ENCODE data around the gene KDM2A. TPM values are rescaled to one million over a fixed set of nuclear protein-coding genes. Genes with fewer than 3 reads are reported as not detected.

Gene KDM2A
- total and polyA plus RNA-seq, 2 donors (not counting 3 experiments of a cell fraction or from before 2014, with no cell fraction given), result 72.2 to 79.5 TPM

- intact Hi-C loops (cut with micrococcal nuclease) (no loop called here), dilution Hi-C loops (cut with MboI; ENCODE audit: extremely low pct_ligation_motif_present, low sequenced_read_pairs) (no loop called here)
- BruUV-seq (replicated peaks), result no TSS peak
- H3K4me3 ChIP-seq (replicated peaks in 1 of 3; ENCODE audit: insufficient read depth in 1 of 3, low read depth in 1 of 3, low read length in 3 of 3), result no peak overlapping the region
- POLR2A ChIA-PET, result no interaction called here
- H4K20me1 ChIP-seq (replicated peaks; ENCODE audit: control insufficient read depth, extremely low read depth, insufficient read depth, low read length), result no peaks in the 10 kb centered on the region
- CTCF ChIA-PET, result no interaction called here
- no peaks in the 10 kb centered on the region for H3K27me3 ChIP-seq (ENCODE audit: control insufficient read depth in 2 of 2, insufficient read depth in 2 of 2, low read length in 2 of 2)
- no peak overlapping the region for H2AFZ ChIP-seq (ENCODE audit: low read depth, low read length)
- no peak overlapping the region for H3K9ac ChIP-seq (replicated peaks; ENCODE audit: extremely low read depth, insufficient read depth, low read length)
- TF ChIP-seq POLR2A (IDR thresholded peaks at IDR 0.05; ENCODE audit: low read depth, low read length), result no peak
- no peak for TF ChIP-seq MAX (IDR thresholded peaks at IDR 0.05; ENCODE audit: insufficient read depth, insufficient read length)
- TF ChIP-seq CTCF (IDR thresholded peaks at IDR 0.05; ENCODE audit: extremely low read depth in 1 of 2, insufficient read depth in 1 of 2, low read depth in 1 of 2, low read length in 2 of 2), result no peak
- TF ChIP-seq JUN (IDR thresholded peaks at IDR 0.05; ENCODE audit: borderline replicate concordance, insufficient read depth, insufficient read length, low read depth), result no peak
- no peak for TF ChIP-seq EZH2 (IDR thresholded peaks at IDR 0.05; ENCODE audit: borderline replicate concordance, low read depth, low read length, severe bottlenecking)
- no peak for TF ChIP-seq POLR2AphosphoS5 (IDR thresholded peaks at IDR 0.05; ENCODE audit: insufficient read depth, low read depth, low read length)
- TF ChIP-seq GATA2 (IDR thresholded peaks at IDR 0.05; ENCODE audit: insufficient read depth, insufficient read length, low read depth, low read length), result no peak
- no peak for TF ChIP-seq MYC (IDR thresholded peaks at IDR 0.05; ENCODE audit: low read depth, low read length)
- no peak for TF ChIP-seq FOS (IDR thresholded peaks at IDR 0.05; ENCODE audit: borderline replicate concordance, insufficient read depth, low read length)
- FAIRE-seq (no peak), DNase-seq (ENCODE audit: low read depth, low spot score) (no peak)
- H3K36me3 ChIP-seq (ENCODE audit: control insufficient read depth in 2 of 2, extremely low read depth in 1 of 2, insufficient read depth in 2 of 2, low read length in 2 of 2), result peaks cover 8 to 11% of the 10 kb centered on the region in 2 experiments
- no peaks in the 10 kb centered on the region for H3K4me1 ChIP-seq (ENCODE audit: control insufficient read depth, extremely low read depth, insufficient read depth, low read length)
- H3K4me2 ChIP-seq (ENCODE audit: insufficient read depth, low read length), result no peak overlapping the region
- peaks cover 40% of the 10 kb centered on the region for H3K79me2 ChIP-seq (ENCODE audit: control insufficient read depth, insufficient read depth, low read length)
- H3K9me1 ChIP-seq (replicated peaks; ENCODE audit: control insufficient read depth, extremely low read depth, insufficient read depth, low read length), result no peaks in the 10 kb centered on the region
- H3K9me3 ChIP-seq (replicated peaks; ENCODE audit: control insufficient read depth, insufficient read depth, low read length), result no peaks in the 10 kb centered on the region
- no peak overlapping the region for H3K27ac ChIP-seq (ENCODE audit: insufficient read depth, low read depth, low read length)
Observed at GRCh38 chr11:67178878-67179277, 59.8 kb downstream of the KDM2A start.
